GM12801 (cell line): Measurements from ENCODE around the gene SGCD.

Source experiments
- CTCF ChIP-seq: IDR thresholded peaks from one replicate; pipeline ENCODE4 v1.5.1; 2011; ENCODE audit warnings: control low read depth; ENCODE audit not compliant: insufficient read length; ENCODE audit errors: extremely low read depth

The SGCD gene

GRCh38 chr5:156680831-156681230, 353.9 kb downstream of the SGCD start:
- TF ChIP-seq CTCF = no peak

GRCh38 chr5:156681265-156681664, 354.3 kb downstream of the SGCD start:
- no peak for TF ChIP-seq CTCF

- no peak for TF ChIP-seq CTCF
Observed at GRCh38 chr5:156682971-156683370, 356.0 kb downstream of the SGCD start.

- no peak for TF ChIP-seq CTCF
Observed at GRCh38 chr5:156683509-156683908, 356.5 kb downstream of the SGCD start.

- no peak for TF ChIP-seq CTCF
Observed at GRCh38 chr5:156684216-156684615, 357.3 kb downstream of the SGCD start.

GRCh38 chr5:156685481-156685880, 358.5 kb downstream of the SGCD start:
- no peak for TF ChIP-seq CTCF

GRCh38 chr5:156686380-156686779, 359.4 kb downstream of the SGCD start:
- TF ChIP-seq CTCF = no peak

- no peak for TF ChIP-seq CTCF
Observed at GRCh38 chr5:156686796-156687195, 359.8 kb downstream of the SGCD start.
